CD4-positive, alpha-beta T cell treated with Interleukin-10 for 1 hour (primary cell): Measurements from ENCODE around the gene BSPH1.
"Not testable (repeated sequence)": the region's sequence is repeated elsewhere in the genome, so short reads cannot be mapped to it uniquely, and the experiment has no call there.

ENCODE experiments used
- DNase-seq: peaks from one replicate; pipeline ENCODE4 v3.0.0-alpha.2; 2020

The BSPH1 gene

GRCh38 chr19:47992070-47992469, at the start of gene BSPH1:
TSS of gene BSPH1 (minus strand) at chr19:47992170. CDS start at chr19:47992081, 89 bp downstream.
- DNase-seq: no peak

- no peak for DNase-seq
Observed at GRCh38 chr19:48036765-48037164, 44.8 kb upstream of the BSPH1 start.

GRCh38 chr19:48033604-48034003, 41.6 kb upstream of the BSPH1 start:
- no peak for DNase-seq

- DNase-seq: no peak
Observed at GRCh38 chr19:48030073-48030472, 38.1 kb upstream of the BSPH1 start.

- DNase-seq: no peak
Observed at GRCh38 chr19:48029431-48029830, 37.5 kb upstream of the BSPH1 start.

- DNase-seq: no peak
Observed at GRCh38 chr19:48025480-48025879, 33.5 kb upstream of the BSPH1 start.

- no peak for DNase-seq
Observed at GRCh38 chr19:48023518-48023917, 31.5 kb upstream of the BSPH1 start.

- no peak for DNase-seq
Observed at GRCh38 chr19:48023011-48023410, 31.0 kb upstream of the BSPH1 start.

GRCh38 chr19:48020686-48021085, 28.7 kb upstream of the BSPH1 start:
- DNase-seq: no peak

GRCh38 chr19:48010932-48011758, 19.2 kb upstream of the BSPH1 start:
- no peak for DNase-seq

GRCh38 chr19:48006762-48007161, 14.8 kb upstream of the BSPH1 start:
- no peak for DNase-seq

- no peak for DNase-seq
Observed at GRCh38 chr19:48004236-48004635, 12.3 kb upstream of the BSPH1 start.

- no peak for DNase-seq
Observed at GRCh38 chr19:48000846-48001245, 8.9 kb upstream of the BSPH1 start.

- DNase-seq: no peak
Observed at GRCh38 chr19:47998800-47999199, 6.8 kb upstream of the BSPH1 start.

- DNase-seq: no peak
Observed at GRCh38 chr19:47996230-47996727, 4.3 kb upstream of the BSPH1 start.

- DNase-seq: no peak
Observed at GRCh38 chr19:47994209-47994802, 2.3 kb upstream of the BSPH1 start, which contains the start of gene ELSPBP1. TSS of gene ELSPBP1 (plus strand) at chr19:47994632. CDS start at chr19:48008668, 14,036 bp downstream.

- no peak for DNase-seq
Observed at GRCh38 chr19:47991191-47991808, 670 bp downstream of the BSPH1 start.

- DNase-seq: no peak
Observed at GRCh38 chr19:47973529-47973928, 18.4 kb downstream of the BSPH1 start.

- not testable (repeated sequence) for DNase-seq
Observed at GRCh38 chr19:47955936-47956335, 36.0 kb downstream of the BSPH1 start.

- not testable (repeated sequence) for DNase-seq
Observed at GRCh38 chr19:47952132-47952531, 39.8 kb downstream of the BSPH1 start.

- DNase-seq: not testable (repeated sequence)
Observed at GRCh38 chr19:47949852-47950521, 42.0 kb downstream of the BSPH1 start.

- DNase-seq: not testable (repeated sequence)
Observed at GRCh38 chr19:47928581-47928980, 63.4 kb downstream of the BSPH1 start.

GRCh38 chr19:47920107-47920506, 71.9 kb downstream of the BSPH1 start:
- DNase-seq: not testable (repeated sequence)
